Measurements from ENCODE around the gene CLEC16A.

The CLEC16A gene

DNA sequence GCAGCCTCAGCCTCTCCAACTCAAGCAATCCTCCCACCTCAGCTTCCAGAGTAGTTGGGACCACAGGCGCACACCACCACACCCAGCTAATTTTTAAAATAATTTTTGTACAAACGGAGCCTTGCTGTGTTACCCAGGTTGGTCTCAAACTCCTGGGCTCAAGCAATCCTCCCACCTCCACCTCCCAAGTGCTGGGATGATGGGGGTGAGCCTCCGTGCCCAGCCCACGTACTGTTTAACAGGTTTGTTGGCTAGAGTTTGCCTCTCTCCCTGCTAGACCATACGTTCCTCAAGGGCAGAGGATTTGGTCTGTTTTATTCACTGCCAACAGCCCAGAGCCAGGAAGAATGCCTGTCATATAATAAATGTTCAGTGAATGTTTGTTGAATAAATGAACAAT is 285.1 kb downstream of the CLEC16A start:
- TF ChIP-seq, protein P1, sequence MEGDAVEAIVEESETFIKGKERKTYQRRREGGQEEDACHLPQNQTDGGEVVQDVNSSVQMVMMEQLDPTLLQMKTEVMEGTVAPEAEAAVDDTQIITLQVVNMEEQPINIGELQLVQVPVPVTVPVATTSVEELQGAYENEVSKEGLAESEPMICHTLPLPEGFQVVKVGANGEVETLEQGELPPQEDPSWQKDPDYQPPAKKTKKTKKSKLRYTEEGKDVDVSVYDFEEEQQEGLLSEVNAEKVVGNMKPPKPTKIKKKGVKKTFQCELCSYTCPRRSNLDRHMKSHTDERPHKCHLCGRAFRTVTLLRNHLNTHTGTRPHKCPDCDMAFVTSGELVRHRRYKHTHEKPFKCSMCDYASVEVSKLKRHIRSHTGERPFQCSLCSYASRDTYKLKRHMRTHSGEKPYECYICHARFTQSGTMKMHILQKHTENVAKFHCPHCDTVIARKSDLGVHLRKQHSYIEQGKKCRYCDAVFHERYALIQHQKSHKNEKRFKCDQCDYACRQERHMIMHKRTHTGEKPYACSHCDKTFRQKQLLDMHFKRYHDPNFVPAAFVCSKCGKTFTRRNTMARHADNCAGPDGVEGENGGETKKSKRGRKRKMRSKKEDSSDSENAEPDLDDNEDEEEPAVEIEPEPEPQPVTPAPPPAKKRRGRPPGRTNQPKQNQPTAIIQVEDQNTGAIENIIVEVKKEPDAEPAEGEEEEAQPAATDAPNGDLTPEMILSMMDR (IDR thresholded peaks at IDR 0.05; ENCODE audit: insufficient read depth, low read length, poor library complexity, severe bottlenecking), result no peak
- H3K27me3 ChIP-seq (replicated peaks; ENCODE audit: control insufficient read depth, insufficient read depth, low read length), result no peaks in the 10 kb centered on the region
- H3K4me3 ChIP-seq (replicated peaks; ENCODE audit: low read depth, low read length), result no peak overlapping the region
- no peaks in the 10 kb centered on the region for H3K36me3 ChIP-seq (ENCODE audit: control insufficient read depth, insufficient read depth, low read length)
- no peak for DNase-seq (ENCODE audit: extremely low read depth, insufficient read length)

DNA sequence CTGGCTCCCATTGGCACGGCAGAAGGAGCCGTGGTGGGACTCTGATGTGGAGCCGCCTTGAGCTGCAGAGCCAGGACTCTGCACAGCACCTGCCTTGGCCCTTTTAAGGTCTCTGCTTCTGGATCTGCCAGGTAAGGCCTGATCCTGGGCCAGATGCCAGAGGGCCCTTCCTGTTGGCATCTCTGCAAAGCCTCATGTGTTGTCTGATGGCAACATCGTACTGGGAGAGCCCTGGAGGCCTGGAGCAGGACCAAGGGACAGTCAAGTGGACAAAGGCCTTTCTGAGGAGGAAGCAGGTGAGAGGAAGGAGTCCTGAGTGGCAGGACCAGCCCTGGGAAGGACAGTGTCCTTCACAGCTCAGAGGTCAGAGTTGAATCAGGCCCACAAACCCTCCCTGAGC is 285.5 kb downstream of the CLEC16A start:
- no peak for DNase-seq (ENCODE audit: extremely low read depth, insufficient read length)

DNA sequence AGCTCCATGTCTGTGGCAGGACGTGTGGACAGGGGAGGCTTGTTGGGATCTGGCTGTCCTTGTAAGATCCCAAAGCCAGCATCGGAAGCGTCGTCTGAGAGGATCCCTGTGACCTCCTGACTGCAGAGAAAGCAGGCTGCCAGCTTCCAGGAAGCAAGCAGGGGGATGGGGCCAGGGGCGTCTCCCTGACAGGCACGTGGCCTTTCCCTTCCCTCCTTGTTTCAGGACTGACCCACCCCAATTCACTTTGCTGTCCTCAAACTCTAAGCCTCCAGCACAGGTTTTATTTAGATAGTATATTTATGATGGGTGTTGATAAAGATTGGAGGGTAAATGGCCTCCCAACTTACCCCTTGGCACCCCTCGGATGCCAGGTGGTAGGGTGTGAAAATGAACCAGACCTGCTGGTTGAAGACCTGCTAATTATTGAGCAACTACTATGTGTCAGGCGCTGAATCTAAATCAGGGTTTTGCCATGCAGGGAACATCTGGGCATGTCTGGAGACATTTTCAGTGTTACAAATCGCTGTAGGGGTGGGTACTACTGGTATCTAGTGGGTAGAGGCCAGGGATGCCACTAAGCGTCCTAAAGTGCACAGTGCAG is 287.1 kb downstream of the CLEC16A start:
- Histone ChIP-seq H3K27me3 (replicated peaks; ENCODE audit: control insufficient read depth, insufficient read depth, low read length) (no peaks in the 10 kb centered on the region), H3K4me3 (replicated peaks; ENCODE audit: low read depth, low read length) (no peak overlapping the region), H3K36me3 (ENCODE audit: control insufficient read depth, insufficient read depth, low read length) (no peaks in the 10 kb centered on the region)
- TF ChIP-seq, protein P1 (IDR thresholded peaks at IDR 0.05; ENCODE audit: insufficient read depth, low read length, poor library complexity, severe bottlenecking), result no peak
- DNase-seq (ENCODE audit: extremely low read depth, insufficient read length), result no peak

More for the DNA sequence above, 285.5 kb downstream of the CLEC16A start:
- Histone ChIP-seq H3K27me3 (replicated peaks; ENCODE audit: control insufficient read depth, insufficient read depth, low read length) (no peaks in the 10 kb centered on the region), H3K36me3 (ENCODE audit: control insufficient read depth, insufficient read depth, low read length) (no peaks in the 10 kb centered on the region), H3K4me3 (replicated peaks; ENCODE audit: low read depth, low read length) (no peak overlapping the region)
- TF ChIP-seq, protein P1 (IDR thresholded peaks at IDR 0.05; ENCODE audit: insufficient read depth, low read length, poor library complexity, severe bottlenecking), result no peak

All from GM06990 (cell line).